Measurements from ENCODE around the gene KAT2A. TPM values are rescaled to one million over a fixed set of nuclear protein-coding genes. Genes with fewer than 3 reads are reported as not detected.

Gene KAT2A
- total and polyA plus RNA-seq, 9 of the 15 experiments (the other 6 are each of a cell fraction or from before 2014, with no cell fraction given) = 1.5 to 80.4 (median 31.9) TPM

- POLR2A ChIA-PET = no interaction called here
- FAIRE-seq = no peak
These were observed 20.2 kb upstream of the KAT2A start for GRCh38 chr17:42141382-42141781.

More at GRCh38 chr17:42141382-42141781, 20.2 kb upstream of the KAT2A start:
- Histone ChIP-seq H3K27me3 (ENCODE audit: control insufficient read depth in 2 of 2, insufficient read depth in 2 of 2, low read length in 2 of 2) (no peaks in the 10 kb centered on the region), H2AFZ (ENCODE audit: low read depth, low read length) (no peak overlapping the region), H3K9ac (ENCODE audit: insufficient read depth in 1 of 2, low read depth in 2 of 2, low read length in 2 of 2) (no peak overlapping the region), H3K9me1 (ENCODE audit: control insufficient read depth, insufficient read depth, low read length) (no peaks in the 10 kb centered on the region), H3K4me2 (ENCODE audit: insufficient read depth, low read length) (no peak overlapping the region), H3K79me2 (ENCODE audit: control insufficient read depth, insufficient read depth, low read length) (peaks cover 71% of the 10 kb centered on the region), H3K27ac (ENCODE audit: extremely low read depth, low read depth, low read length) (no peak overlapping the region), H3K36me3 (ENCODE audit: control insufficient read depth, insufficient read depth, low read length) (peaks cover 71% of the 10 kb centered on the region; the same call in 2 of the 3 replicates), H3K4me1 (replicated peaks in 1 of 2; ENCODE audit: control insufficient read depth in 2 of 2, insufficient read depth in 2 of 2, low read length in 2 of 2) (0 out of 5 replicates have a peak, but pooled peaks cover 0 to 4% of the 10 kb centered on the region in 2 experiments), H3K9me3 (replicated peaks; ENCODE audit: control insufficient read depth, insufficient read depth, low read depth, low read length) (no peaks in the 10 kb centered on the region), H3K4me3 (no peak overlapping the region), H4K20me1 (replicated peaks; ENCODE audit: control insufficient read depth, insufficient read depth, low read length) (peaks cover 14% of the 10 kb centered on the region; the same call in 1 of the 2 replicates)
- no peak for ATAC-seq
- DNase-seq (ENCODE audit: extremely low read depth in 1 of 4, low spot score in 3 of 4) = no peak
- CTCF ChIA-PET (ENCODE audit: low intra/inter-chr PET ratio) = no interaction called here
- no TSS peak for BruUV-seq (replicated peaks)
- intact Hi-C loops (cut with micrococcal nuclease) (no loop called here), in situ Hi-C loops (cut with MboI) (no loop called here)
- WGBS (ENCODE audit: insufficient coverage, low coverage, missing lambda C conversion rate) = 88% methylated on average over 8 of the region's 8 CpGs
- no peak for TF ChIP-seq E2F6 (IDR thresholded peaks at IDR 0.05; ENCODE audit: borderline replicate concordance in 1 of 2, extremely low read depth in 1 of 2, insufficient read depth in 1 of 2, insufficient read length in 1 of 2, low read depth in 1 of 2, low read length in 1 of 2, poor library complexity in 1 of 2, severe bottlenecking in 1 of 2)
- TF ChIP-seq XRCC4 (IDR thresholded peaks at IDR 0.05; ENCODE audit: extremely low read depth, insufficient read depth, insufficient read length) = no peak
- no peak for TF ChIP-seq SNIP1 (IDR thresholded peaks at IDR 0.05; ENCODE audit: low read depth)
- TF ChIP-seq PREB (CRISPR knock-in tag; IDR thresholded peaks at IDR 0.05) = no peak
- TF ChIP-seq FOXK1 (CRISPR knock-in tag; IDR thresholded peaks at IDR 0.05; ENCODE audit: borderline replicate concordance) = no peak
